ENCODE measurements around the gene GNAT1.
"Not testable (repeated sequence)": the region's sequence is repeated elsewhere in the genome, so short reads cannot be mapped to it uniquely, and the experiment has no call there.

The GNAT1 gene

DNA sequence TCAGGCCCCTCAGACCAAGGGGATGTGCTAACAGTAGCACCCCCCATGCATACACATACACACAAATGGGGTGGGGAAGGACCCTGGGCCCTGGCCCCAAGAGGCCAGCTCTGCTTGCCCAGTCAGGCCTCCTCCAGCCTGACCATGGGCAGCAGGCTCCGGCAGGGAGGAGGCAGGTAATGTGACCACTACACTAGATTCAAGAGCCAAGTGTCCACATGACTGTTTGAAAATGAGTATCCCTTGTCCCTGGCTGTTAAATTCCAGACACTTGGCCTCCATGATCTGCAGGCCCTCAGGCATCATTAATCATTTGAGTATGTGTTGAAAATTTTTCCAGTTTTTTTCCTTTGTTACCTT, 30.7 kb downstream of the GNAT1 start:
- DNase-seq (ENCODE audit: low spot score), result no peak

DNA sequence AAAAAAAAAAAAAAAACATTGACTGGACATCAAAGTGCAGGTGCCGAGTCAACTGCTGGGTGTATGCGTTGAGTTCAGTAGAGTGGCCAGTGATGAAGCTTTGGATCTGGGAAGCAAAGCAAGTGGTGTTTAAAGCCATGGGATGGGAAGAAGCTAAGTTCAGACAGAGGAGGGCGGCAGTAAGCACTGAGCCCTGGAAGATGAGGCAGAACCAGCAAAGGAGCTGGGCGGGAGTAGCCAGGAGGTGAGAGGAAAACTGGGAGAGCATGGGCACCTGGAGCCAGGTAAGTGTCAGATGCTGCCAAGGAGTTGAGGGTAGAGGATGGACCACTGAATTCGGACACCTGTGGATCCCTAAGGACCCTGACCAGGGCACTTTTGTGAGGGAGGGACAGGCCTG, 33.2 kb downstream of the GNAT1 start:
- no peak for DNase-seq (ENCODE audit: low spot score)

DNA sequence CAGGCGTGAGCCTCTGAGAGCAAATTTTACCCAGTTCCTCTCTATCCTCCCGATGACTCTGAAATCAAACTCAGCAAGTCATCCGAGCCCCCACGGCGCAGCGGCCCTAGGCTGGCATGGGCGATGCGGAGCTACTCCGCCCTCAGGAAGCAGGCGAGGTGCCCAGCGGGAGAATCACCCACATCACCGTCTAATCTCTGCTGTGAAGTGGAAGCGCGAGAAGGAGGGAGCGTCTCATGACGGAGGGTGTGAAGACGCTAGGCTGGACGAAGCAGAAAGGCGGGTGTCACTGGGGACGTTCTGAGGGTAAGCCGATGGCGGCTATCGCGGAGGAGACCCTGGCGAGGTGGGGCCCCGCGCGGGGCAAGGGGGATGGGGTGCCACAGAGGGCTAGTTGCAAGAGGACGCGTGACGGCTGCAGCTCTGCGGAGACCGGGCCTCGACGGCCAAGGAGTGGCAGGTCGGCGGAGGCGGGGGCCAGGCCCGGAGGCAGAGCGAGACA, 35.5 kb downstream of the GNAT1 start:
- DNase-seq (ENCODE audit: low spot score), result no peak

DNA sequence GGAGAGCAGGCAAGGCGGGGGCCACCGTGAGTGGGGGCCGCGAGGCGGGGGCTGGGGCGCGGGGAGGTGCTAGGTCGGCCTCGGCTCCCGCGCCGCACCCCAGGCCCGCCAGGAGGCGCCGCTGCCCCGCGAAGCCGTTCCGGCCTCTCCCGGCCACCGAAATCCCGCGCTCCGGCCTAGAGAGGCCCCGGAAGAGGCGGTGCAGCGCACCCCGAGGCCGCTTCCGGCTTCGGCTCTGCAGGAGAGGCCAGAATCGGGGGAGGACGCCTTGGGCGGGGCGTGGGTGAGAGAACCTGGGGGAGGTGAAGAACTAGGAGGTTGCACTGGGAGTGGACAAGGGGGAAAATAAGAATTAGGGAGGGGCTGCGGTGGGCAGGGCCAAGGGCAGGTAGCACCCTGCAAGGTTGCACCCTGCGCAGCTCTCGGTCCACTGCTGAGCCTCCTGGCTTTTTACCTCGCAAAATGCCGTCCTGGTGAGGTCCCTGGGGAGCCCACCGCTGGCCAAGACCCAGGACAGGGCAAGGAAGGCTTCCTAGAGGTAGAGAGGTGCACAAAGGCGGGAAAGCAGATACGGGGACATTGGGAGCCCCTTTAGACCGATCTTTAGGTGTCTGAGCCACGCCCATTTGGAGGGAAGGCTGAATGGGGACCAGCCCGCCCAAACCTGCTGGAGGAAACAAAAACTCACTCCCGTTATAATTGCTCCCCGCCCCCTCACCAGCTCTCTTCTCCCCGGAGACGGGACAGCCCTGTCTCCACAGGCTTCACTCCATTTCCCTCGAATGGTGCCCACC, 36.2 kb downstream of the GNAT1 start:
- peak; percentile 95 for DNase-seq (ENCODE audit: low spot score)

DNA sequence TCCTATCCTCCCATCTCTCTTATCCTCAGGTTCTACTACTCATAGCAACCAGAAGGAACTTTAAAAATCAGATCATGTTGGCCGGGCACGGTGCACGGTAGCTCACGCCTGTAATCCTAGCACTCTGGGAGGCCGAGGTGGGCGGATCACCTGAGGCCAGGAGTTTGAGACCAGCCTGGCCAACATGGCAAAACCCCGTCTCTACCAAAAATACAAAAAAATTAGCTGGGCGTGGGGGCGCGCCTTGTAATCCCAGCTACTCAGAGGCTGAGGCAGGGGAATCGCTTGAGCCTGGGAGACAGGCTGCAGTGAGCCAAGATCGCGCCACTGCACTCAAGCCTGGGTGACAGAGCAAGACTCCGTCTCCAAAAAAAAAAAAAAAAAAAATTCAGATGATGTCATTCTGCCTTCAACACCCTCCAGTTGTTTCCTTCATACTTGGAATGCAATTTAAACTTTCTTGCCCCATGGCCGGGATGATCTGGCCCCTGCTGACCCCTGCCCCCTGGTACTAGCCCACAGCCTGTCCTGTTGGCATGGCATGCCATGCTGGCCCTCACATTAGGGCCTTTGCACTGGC, 36.9 kb downstream of the GNAT1 start:
- DNase-seq (ENCODE audit: low spot score), result not testable (repeated sequence)

DNA sequence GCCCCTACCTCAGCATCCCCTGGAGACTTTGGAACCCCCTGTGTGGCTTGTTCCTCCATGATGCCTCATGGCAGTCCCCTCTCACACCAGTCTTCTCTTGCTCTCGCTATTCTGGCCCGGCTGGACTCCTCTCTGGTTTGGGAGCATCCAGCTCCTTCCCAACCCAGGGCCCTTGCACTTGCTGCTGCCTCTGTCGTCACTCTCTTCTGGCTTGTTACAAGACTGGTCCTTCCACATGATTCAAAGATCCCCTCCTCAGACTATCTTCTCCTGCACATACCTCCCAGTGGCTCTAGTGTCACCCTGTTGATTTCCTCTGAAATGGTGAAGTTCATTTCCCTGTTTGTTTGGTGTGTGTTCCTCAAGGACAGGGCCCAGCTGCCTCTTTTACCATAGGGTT, 38.1 kb downstream of the GNAT1 start:
- DNase-seq (ENCODE audit: low spot score), result no peak

DNA sequence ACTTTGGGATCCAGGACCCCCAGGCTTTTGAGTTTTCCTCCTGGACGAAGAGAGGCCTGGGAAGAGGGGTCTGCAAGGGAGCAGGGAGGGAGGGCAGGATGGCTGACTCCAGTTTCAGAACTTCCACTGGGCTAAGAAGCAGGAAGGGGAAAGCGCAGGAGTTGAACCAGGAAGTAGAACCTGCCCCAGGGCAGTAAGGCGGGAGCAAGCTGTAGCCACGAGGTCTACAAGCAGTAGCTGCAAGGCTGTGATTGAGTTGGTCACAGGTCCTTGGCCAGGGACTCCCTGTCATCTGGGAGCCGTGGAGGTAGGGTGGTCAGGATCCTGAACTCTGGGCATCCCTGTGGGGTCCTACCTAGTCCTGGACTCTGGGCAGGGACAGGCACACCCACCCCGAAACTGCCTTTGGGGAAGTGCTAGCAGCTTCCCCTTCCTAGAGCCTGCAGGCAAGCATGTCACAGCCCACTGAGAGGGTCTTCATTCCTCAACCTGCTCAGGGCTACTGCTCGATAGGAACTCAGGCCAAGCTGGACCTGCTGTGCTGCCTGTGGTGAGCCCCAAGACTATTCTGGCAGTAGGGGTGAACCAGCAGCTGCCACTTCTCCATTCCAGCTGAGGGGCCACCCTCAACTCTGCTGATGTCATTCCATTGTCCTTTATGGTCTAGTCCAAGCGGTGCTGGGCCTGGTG, 38.8 kb downstream of the GNAT1 start:
- DNase-seq (ENCODE audit: low spot score), result no peak

DNA sequence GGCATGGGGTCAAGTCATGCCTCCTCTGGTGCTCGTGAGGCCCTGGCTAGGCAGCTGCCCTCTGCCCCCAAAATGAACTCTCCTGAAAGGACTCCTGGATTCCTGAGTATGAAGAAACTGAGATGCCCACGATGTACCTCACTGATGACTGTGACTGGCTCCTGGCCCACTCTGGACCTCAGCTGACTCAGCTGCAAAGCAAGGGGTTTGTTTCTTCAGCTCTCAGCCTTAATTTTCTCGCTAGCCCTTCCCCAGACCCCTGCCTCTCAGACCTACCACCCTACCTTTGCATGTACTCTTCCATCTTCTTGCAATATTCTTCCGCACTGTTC, 39.4 kb downstream of the GNAT1 start:
- peak; percentile 61 for DNase-seq (ENCODE audit: low spot score)

DNA sequence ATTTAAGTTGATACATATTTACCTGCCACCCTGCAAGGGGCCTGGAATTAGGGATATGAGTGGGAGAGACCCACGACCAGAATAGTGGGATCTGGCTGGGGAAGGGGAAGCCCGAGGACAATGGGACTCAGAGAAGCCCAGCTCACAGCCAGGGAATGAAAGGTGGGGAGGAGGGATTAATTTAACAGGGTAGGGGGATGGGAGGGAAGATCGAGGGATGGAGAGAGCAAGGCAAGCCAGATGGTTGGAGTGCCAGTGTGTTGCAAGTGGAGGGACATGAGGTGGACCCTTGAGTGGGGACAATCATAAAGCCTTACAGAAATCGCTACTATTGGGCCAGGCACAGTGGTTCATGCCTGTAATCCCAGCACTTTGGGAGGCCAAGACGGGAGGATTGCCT, 40.2 kb downstream of the GNAT1 start:
- DNase-seq (ENCODE audit: low spot score), result no peak

DNA sequence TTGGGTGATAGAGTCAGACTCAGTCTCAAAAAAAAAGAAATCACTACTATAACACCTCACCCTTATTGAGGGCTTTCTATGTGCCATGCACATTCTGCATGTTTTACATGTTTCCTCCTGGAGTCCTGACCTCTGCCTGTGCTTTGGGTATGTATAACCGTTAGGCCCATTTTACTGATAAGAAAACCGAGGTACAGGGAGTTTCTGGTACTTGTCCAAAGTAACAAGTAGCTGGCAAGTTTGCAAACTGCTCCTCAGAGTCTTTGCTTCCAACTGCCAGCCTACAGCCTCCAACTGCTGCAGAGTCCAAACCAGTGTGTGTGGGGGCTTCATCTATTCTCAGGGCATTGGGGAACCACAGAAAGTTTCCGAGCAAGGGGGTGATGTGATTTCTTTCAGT, 40.9 kb downstream of the GNAT1 start:
- no peak for DNase-seq (ENCODE audit: low spot score)

DNA sequence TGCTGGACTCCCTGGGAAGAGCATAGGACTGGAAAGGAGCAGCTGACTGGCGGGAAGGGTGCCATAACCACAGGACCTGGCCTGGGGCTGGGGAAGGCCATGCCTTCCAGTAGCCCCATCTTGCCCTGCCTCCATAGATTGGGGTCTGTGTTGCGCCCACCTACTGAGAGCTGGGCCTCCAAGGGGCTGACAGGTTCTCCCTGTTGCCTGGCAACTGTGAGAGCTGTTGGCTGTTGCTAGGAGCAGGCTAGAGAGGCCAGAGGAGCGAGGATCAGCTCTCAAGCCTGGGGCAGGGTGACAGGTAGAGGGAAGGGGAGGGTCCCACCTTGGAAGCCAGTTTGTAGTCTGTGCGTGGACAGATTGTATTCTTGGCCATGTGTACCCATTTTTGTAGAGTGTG, 41.8 kb downstream of the GNAT1 start:
- DNase-seq (ENCODE audit: low spot score), result no peak

DNA sequence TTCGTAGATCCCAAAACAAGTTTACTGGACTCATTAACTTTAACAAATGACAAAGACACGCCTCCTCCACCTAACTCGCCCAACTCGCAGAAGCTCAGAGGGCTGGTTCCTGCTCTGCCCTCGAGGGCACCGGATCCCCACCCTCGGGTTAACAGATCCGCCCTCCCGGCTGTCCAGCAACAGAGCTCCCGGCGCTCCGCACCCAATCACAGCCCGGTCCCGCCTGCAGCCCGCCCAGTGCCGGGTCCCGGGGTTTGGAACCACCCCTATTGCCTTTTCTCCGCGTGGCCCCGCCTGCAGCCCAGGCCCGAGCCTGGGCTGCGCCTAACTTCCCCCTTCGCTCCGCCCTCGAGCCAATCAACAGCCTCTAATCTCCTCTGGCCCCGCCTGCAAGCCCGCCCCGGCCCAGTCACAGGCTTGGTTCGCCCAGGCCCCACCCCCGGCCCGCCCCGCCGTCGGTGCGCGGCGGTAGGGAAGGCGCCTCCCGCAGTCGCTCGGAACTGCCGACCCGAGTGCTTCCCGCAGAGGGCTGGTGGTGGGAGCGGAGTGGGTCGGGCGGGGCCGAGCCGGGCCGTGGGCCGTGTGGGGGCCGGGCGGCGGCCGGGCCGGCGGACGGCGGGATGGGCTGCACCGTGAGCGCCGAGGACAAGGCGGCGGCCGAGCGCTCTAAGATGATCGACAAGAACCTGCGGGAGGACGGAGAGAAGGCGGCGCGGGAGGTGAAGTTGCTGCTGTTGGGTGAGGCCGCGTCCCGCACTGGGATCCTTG, 44.5 kb downstream of the GNAT1 start, which contains the start of gene GNAI2:
TSS of gene GNAI2 (plus strand) at position 489 of the 768 bp plus-strand sequence. CDS start at position 621, 132 bp downstream.
- DNase-seq (ENCODE audit: low spot score), result peak; percentile 98

DNA sequence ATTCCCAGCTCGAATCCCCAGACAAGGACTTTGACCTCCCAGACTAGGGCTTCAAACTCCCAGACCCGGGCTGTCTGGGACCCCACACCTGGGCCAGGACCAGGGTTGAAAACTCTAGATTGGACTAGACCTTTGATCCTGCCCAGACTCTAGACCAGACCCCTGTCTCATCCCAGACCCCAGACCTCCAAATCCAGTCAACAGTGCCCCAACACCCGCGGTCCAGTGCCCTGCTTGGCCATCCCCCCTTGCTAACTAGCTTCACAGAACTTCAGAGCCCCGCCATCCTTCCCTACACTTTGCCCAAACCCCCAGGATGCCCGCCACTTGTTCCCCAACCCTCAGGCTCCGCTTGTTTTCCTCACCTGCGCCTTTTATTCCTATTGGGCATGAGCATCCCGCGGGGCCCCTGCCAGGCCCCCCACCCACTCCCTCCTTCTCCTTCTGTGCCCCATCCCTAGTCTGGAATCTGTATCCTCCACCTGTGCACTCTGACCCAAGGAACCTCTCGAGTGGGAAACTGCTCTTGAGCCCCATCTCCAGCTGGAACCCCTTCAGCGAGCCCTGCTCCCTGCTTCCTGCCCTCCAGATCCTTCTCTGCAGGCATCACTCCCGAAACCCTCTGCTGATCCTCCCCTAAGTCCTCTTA, 45.2 kb downstream of the GNAT1 start:
- DNase-seq (ENCODE audit: low spot score), result no peak

DNA sequence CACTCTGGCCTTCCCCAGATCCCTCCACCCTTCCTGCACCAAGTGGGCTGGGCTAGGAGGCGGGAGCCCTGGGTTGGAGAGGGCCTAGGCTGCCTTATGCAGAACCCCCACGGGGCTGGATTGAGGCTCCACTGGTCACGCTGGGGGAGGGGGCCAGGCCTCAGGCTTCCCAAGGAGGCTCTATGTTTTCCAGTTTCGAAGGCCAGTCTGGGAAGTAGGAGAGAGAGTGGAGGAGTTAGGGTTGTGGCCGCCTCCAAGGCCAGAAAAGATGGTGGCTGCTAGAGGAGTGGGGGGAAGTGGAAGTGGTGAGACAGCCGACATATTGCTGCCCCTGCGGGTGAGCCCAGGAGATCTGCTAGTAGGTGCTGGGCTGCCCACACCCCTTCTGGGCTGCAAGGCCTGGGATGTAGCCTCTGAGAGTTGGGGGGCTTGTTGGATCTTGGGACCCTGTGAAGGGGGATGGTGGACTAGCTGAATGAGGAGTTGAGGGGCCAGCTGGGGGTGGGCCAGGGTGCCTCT, 45.8 kb downstream of the GNAT1 start:
- peak; percentile 55 for DNase-seq (ENCODE audit: low spot score)

DNA sequence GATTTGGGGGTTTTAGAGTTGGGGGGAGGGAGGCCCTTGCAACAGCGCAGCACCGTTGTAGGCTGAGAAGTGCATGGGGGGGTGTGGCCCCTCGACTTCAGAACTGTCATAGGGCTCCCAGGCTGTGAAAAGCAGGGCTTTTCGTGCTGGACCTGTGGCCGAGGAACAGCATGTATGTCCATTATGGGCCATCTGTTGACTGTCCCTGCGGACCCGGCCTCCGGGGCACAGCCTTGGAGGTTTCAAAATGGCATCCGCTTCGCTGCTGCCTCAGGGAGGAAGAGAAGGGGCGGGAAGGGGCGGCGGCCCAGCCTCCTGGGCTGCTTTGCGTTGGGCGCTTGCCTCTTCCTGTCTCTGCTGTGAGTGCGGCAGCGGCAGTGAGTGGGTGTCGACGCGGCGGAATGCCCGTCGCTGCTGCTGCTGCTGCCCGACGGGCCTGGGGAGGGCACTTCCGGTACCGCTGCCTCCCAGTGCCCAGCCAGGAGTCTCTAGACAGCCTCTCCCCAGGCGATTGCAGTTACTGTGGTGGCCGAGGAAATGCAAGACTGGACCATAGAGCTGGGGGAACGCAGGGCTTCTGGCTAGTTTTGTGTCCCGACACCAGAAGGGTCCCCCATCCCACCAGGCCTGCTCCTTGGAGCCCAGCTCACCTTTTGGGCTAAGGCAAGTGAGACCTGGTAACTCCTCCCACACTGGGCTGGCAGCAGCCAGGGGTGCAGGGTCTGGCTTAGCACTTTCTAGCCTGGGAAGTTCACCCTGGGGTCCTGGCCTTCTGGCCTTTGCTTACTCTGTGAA, 46.5 kb downstream of the GNAT1 start:
- peak; percentile 89 for DNase-seq (ENCODE audit: low spot score)

DNA sequence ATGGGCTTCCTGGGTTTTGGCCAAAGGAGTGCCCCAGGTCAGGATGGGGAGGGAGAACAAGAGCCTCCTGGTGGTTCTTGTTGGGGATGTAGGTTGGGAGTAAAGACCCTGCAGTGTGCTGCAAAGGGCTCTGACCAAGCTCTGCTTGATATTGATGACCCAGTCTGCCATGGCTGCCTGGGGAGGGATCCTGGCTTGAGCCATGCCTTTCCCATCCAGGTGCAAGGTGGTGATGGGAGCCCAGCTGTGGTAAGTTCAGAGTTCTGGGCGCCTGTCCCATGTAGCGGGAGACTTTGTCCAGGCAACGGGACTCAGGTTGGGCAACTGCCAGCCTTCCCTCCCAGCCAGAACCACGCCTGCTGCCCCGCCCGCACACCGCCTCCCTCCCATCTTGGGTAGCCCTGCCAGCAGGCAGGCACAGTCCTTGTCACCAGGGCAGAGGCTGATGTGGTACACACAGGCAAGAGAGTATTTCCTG, 47.2 kb downstream of the GNAT1 start:
- DNase-seq (ENCODE audit: low spot score), result no peak

DNA sequence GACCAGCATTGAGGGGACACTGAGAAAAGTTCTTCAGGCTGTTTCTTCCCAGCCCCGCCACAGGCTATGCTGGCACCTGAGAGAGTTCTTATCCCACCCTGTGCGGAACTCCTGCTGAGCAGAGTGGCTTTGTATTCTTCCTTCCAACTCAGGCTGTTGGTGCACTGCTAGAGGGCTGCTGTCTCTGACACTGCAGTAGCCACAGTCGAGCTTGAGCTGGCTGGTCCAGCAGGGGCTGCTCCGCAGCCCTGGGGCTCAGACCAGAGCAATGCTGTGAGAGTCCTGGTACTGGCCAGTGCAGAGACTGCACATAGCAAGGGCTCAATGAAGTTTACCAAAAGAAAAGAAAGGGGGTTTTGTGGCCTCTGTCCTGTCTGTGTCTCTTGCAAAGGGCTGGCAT, 48.2 kb downstream of the GNAT1 start:
- DNase-seq (ENCODE audit: low spot score), result no peak

DNA sequence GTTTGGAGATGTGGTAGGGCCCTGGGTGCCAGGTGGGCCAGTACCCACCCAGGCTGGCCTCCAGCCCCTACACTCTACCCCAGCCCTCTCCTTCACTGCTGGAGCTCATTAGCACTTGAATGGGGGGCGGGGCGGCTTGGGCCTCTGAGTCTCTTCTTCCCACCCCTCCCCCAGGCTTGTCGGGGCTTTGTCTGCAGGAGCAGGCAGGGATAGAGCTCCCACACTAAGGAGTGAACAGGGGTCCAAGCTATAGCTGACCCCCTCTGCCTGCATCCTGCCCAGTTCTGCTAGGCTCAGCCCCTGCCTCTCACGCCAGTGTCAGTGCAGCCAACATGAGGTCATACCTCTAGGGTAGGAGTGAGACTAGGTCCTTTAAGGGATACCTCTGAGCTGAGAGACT, 49.8 kb downstream of the GNAT1 start:
- DNase-seq (ENCODE audit: low spot score), result no peak

DNA sequence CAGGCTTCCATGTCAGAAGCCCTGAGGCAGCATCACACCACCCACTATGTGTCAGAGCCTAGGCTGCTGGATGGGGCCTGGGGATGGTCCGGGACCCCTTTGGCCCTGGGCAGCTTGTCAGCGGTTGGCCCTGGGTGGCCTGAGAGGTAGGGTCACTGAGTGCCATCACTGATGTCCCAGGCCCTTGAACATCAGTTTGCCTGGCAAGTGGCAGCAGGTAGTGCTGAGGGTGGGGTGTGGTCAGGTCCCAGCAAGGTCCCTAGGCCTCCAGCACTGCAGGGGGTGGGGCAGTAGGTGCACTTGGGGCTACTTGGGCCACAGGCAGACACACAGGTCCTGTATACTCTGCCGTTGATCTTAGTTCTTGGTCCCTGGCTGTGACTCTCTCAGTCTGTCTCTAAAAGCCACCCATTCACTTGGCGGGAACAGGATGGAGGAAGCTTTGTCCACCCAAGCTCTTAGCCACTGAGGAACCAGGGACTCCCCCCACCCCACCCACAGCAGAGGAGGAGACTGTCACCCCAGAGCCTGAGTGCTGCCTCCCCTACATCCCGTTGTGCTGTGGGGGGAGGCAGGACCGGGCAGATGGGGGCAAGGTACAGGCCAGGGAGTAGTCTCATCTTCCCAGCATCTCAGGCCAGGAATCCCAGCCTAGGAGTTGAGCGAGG, 50.4 kb downstream of the GNAT1 start:
- no peak for DNase-seq (ENCODE audit: low spot score)

DNA sequence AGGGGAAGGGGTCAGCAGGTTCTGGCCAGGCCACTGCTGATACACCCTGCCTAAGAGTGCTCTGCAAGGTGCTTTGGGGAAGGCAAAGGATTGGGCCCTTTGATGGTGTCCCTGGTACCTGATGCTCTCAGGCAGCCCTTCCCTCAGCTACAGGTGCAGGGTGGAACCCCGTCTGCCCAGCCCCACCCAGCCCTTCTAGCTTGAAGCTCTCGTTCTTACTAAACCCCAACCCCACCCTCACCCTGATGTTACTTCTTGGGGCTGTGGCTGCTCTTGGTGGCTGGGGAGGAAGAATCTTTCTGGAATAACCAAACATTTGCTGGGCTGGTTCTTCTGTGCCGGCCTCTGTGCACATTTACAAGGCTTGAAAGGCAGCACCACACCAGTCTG, 51.0 kb downstream of the GNAT1 start:
- no peak for DNase-seq (ENCODE audit: low spot score)
